Left ventricle myocardium inferior (tissue), 1 donor: ENCODE results near the gene RPUSD1. TPM values are rescaled to one million over a fixed set of nuclear protein-coding genes. Genes with fewer than 3 reads are reported as not detected.

Source experiments
- DNase-seq: peaks from one replicate; pipeline ENCODE4 v3.0.0-alpha.2; 2020
- H3K27ac ChIP-seq: fragments of 200-600 bp; replicated peaks from 2 replicates; pipeline ENCODE4 v1.8.0; 2021
- H3K27me3 ChIP-seq: fragments of 200-600 bp; 2 replicates; pipeline ENCODE4 v1.8.0; 2021; ENCODE audit warnings: low read depth
- H3K36me3 ChIP-seq: fragments of 200-600 bp; 2 replicates; pipeline ENCODE4 v1.8.0; 2021
- H3K4me1 ChIP-seq: fragments of 200-600 bp; 2 replicates; pipeline ENCODE4 v1.8.0; 2021
- H3K4me3 ChIP-seq: fragments of 200-600 bp; 2 replicates; pipeline ENCODE4 v1.8.0; 2021; ENCODE audit warnings: mild to moderate bottlenecking, moderate library complexity
- H3K9me3 ChIP-seq: fragments of 200-600 bp; replicated peaks from 2 replicates; pipeline ENCODE4 v1.8.0; 2021
- CTCF ChIP-seq: fragments of 200-600 bp; IDR thresholded peaks from 2 replicates; pipeline ENCODE4 v1.8.0; 2021; ENCODE audit warnings: antibody characterized with exemption, mild to moderate bottlenecking, borderline replicate concordance
- intact Hi-C: fragments of 100-400 bp; cut with micrococcal nuclease; formaldehyde crosslinking; loops from one replicate; pipeline ENCODE4 v1.11.0; 2022
- total RNA-seq: library from RNA; stranded (reverse); fragmentation: NEBNext Ultra II Directional; extraction: Animal tissue kit (Norgen Biotek cat#: 25700); gene quantifications from one replicate; pipeline ENCODE4 v1.2.1, GENCODE V29; 2021
- donor health status: DM: no; HTN: yes; CAD: no; lungs with severe emphysema.

RPUSD1 gene
- total RNA-seq, 1 donor from 2014 or later, result 10.6 TPM

DNA sequence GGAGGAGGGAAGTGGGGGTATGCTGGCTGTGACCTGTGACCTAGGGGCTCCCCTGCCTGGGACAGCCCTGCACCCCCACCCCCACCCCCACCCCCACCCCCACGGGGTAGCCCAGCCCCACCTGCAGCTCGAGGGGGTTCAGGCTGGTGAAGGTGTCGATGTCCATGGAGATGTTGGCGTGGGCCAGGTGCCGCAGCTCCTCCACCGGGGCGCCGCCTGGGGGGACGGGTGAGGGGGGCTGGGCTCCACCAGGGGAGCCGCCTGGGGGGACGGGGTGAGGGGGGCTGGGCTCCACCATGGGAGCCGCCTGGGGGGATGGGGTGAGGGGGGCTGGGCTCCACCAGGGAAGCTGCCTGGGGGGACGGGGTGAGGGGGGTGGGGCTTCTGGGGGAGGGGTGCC is 17.8 kb downstream of the RPUSD1 start:
- intact Hi-C loops, result no loop called here
- H3K27ac ChIP-seq, result no peak overlapping the region
- H3K36me3 ChIP-seq, result no peaks in the 10 kb centered on the region
- no peak for TF ChIP-seq CTCF
- DNase-seq, result no peak
- H3K27me3 ChIP-seq, result peaks cover 43% of the 10 kb centered on the region
- H3K4me1 ChIP-seq, result no peaks in the 10 kb centered on the region
- no peak overlapping the region for H3K4me3 ChIP-seq
- no peaks in the 10 kb centered on the region for H3K9me3 ChIP-seq

DNA sequence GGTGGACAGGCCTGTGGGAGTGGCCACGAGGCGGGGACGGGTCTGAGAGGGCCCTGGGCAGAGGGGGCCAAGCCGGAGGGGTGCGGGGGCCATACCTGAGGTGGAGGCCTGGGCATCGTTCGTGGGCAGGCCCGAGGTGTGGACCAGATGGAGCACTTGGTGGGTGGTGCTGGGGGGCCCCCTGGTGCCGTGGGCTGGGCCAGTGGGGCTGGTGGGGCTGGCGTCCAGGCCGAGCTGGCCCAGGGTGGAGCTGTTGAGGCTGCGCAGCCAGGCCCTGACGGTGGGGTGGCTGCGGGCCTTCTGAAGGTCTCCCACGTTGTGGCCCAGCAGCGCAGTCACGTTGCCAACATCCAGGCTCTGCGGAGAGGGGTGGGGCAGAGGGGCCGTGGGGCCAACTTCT is 18.2 kb downstream of the RPUSD1 start:
- H3K27ac ChIP-seq, result no peak overlapping the region
- no peaks in the 10 kb centered on the region for H3K36me3 ChIP-seq
- no peak for DNase-seq
- intact Hi-C loops, result no loop called here
- no peak for TF ChIP-seq CTCF
- H3K9me3 ChIP-seq, result no peaks in the 10 kb centered on the region
- H3K4me3 ChIP-seq, result no peak overlapping the region
- no peaks in the 10 kb centered on the region for H3K4me1 ChIP-seq
- H3K27me3 ChIP-seq, result peaks cover 43% of the 10 kb centered on the region

GRCh38 chr16:769184-769784 is 18.9 kb downstream of the RPUSD1 start:
- Histone ChIP-seq H3K4me3 (no peak overlapping the region), H3K4me1 (no peaks in the 10 kb centered on the region), H3K36me3 (no peaks in the 10 kb centered on the region), H3K27ac (no peak overlapping the region), H3K9me3 (no peaks in the 10 kb centered on the region), H3K27me3 (peaks cover 43% of the 10 kb centered on the region)
- DNase-seq, result no peak
- no peak for TF ChIP-seq CTCF
- intact Hi-C loops, result no loop called here

DNA sequence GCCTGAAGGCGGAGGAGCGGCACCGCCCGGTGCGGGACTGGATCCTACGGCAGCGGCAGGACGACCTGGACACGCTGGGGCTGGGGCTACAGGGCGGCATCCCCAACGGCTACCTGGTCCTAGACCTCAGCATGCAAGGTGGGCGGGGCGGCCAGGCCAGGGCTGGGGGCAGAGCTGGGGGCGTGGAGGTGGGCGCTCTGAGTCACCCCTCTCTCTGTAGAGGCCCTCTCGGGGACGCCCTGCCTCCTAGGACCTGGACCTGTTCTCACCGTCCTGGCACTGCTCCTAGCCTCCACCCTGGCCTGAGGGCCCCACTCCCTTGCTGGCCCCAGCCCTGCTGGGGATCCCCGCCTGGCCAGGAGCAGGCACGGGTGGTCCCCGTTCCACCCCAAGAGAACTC is 19.8 kb downstream of the RPUSD1 start:
- no peaks in the 10 kb centered on the region for H3K4me1 ChIP-seq
- peaks cover 45% of the 10 kb centered on the region for H3K27me3 ChIP-seq
- no peak overlapping the region for H3K4me3 ChIP-seq
- H3K36me3 ChIP-seq, result no peaks in the 10 kb centered on the region
- intact Hi-C loops, result no loop called here
- no peaks in the 10 kb centered on the region for H3K9me3 ChIP-seq
- H3K27ac ChIP-seq, result no peak overlapping the region
- no peak for TF ChIP-seq CTCF
- DNase-seq, result no peak

- Histone ChIP-seq H3K36me3 (no peaks in the 10 kb centered on the region), H3K4me1 (no peaks in the 10 kb centered on the region), H3K9me3 (no peaks in the 10 kb centered on the region), H3K27me3 (peaks cover 51% of the 10 kb centered on the region), H3K4me3 (no peak overlapping the region), H3K27ac (no peak overlapping the region)
- no peak for DNase-seq
- TF ChIP-seq CTCF, result no peak
- intact Hi-C loops, result no loop called here
Measured at GRCh38 chr16:767743-768235, 20.4 kb downstream of the RPUSD1 start.
